Astrocyte of the cerebellum (primary cell): ENCODE results near the gene ARHGEF10L.

ENCODE experiments used
- DNase-seq: peaks from one replicate; pipeline ENCODE4 v3.0.0-alpha.2; 2011; ENCODE audit warnings: low read depth
- H3K4me3 ChIP-seq: 2 replicates; pipeline ENCODE4 v1.5.1; 2011; ENCODE audit warnings: mild to moderate bottlenecking, low read depth, low read length, moderate library complexity
- in situ Hi-C: cut with HindIII; loops from 2 replicates; pipeline ENCODE4 v1.10.0; 2017; ENCODE audit warnings: low sequenced_read_pairs
- TF ChIP-seq, protein P1 (sequence below): IDR thresholded peaks from 2 replicates; pipeline ENCODE4 v1.5.1; 2012; ENCODE audit warnings: low read length, low read depth, moderate library complexity, mild to moderate bottlenecking; ENCODE audit errors: missing control alignments

The ARHGEF10L gene

DNA sequence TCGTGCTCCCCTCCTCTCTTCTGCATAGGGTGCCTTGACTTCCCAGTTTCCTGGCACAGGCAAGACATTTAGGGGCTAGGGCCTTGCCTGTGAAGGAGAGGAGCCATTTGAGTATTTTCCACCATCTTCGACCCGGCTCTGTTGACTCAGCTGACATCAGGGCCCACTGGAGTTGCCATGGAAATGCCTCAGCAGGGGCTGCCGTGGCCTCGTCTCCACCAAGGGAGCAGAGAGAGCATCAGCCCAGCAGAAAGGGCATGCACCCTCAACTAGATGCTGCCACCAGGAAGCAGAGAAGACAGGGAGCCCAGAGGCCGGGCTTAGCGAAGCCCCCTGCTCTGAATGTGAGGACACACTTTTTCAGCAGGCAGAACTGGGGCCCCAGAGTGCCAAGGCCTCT, 113.8 kb downstream of the ARHGEF10L start:
- in situ Hi-C loops, result no loop called here
- TF ChIP-seq, protein P1, sequence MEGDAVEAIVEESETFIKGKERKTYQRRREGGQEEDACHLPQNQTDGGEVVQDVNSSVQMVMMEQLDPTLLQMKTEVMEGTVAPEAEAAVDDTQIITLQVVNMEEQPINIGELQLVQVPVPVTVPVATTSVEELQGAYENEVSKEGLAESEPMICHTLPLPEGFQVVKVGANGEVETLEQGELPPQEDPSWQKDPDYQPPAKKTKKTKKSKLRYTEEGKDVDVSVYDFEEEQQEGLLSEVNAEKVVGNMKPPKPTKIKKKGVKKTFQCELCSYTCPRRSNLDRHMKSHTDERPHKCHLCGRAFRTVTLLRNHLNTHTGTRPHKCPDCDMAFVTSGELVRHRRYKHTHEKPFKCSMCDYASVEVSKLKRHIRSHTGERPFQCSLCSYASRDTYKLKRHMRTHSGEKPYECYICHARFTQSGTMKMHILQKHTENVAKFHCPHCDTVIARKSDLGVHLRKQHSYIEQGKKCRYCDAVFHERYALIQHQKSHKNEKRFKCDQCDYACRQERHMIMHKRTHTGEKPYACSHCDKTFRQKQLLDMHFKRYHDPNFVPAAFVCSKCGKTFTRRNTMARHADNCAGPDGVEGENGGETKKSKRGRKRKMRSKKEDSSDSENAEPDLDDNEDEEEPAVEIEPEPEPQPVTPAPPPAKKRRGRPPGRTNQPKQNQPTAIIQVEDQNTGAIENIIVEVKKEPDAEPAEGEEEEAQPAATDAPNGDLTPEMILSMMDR, result no peak
- H3K4me3 ChIP-seq, result no peak overlapping the region
- no peak for DNase-seq

DNA sequence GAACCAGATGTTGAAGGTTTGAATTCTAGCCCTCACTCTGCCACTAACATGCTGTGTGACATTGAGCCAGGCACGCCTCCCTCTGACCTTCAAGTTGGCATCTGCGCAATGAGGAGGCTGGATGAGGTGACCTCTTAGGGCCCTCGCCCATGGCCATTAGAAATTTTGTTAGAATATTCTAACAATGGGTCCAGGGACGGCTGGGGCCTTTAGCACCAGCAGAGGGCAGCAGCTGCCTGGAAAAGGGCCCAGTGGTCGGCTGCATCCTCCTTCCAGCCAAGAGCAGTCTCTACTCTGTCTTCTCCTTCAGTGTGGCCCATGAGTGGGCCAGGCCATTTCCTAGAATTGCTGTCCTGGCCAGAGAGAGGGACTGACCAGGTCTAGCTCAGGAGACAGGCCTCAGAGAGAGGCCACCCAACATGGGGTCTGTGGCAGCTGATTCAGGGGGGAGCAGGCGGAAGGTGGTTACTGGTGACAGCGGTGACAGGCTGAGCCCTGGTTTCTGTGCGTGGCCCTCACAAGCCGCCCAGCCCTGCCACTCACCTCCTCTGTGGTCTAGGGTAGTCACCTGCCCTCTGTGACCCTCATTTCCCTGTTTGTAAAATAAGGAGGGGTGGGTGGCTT, 114.3 kb downstream of the ARHGEF10L start:
- peak; percentile 28 for DNase-seq
- TF ChIP-seq, protein P1, result peak; percentile 96
- no peak overlapping the region for H3K4me3 ChIP-seq
- in situ Hi-C loops, result no loop called here

- in situ Hi-C loops, result no loop called here
- DNase-seq, result no peak
- no peak overlapping the region for H3K4me3 ChIP-seq
- TF ChIP-seq, protein P1, result no peak
Measured at GRCh38 chr1:17654519-17654918, 115.0 kb downstream of the ARHGEF10L start.

DNA sequence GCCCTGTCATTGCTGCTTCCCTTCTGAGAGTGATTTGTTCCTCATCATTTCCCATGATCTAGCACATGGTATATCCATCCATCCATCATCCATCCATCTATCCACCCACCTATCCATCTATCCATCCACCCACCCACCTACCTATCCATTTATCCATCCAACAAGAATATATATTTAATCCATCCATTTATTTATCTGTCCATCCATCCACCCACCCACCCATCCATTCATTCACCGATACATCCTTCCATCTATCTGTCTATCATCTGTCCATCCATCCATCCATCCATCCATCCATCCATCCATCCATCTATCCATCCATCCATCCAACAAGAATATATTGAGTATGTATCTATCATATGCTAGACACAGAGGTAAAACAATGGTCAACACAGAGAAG, 115.7 kb downstream of the ARHGEF10L start:
- in situ Hi-C loops, result no loop called here
- no peak for DNase-seq
- no peak overlapping the region for H3K4me3 ChIP-seq
- TF ChIP-seq, protein P1, result no peak

GRCh38 chr1:17655922-17656321, 116.4 kb downstream of the ARHGEF10L start:
- in situ Hi-C loops, result no loop called here
- DNase-seq, result no peak
- H3K4me3 ChIP-seq, result no peak overlapping the region
- TF ChIP-seq, protein P1, result no peak

- no peak overlapping the region for H3K4me3 ChIP-seq
- TF ChIP-seq, protein P1, result no peak
- in situ Hi-C loops, result no loop called here
- DNase-seq, result no peak
Measured at GRCh38 chr1:17657436-17657835, 117.9 kb downstream of the ARHGEF10L start.
